SKM-1 treated with dmso at 0.1 percent for 144 hours (cell line): ENCODE measurements around the gene B9D2.
"Not testable (repeated sequence)": the region's sequence is repeated elsewhere in the genome, so short reads cannot be mapped to it uniquely, and the experiment has no call there.

Source experiments
- DNase-seq: peaks from one replicate; lab custom pipeline; 2025; ENCODE audit not compliant: unreplicated experiment; lab: John Stamatoyannopoulos, UW

B9D2 gene

GRCh38 chr19:41363753-41364523, at the start of gene B9D2:
TSS of gene B9D2 (minus strand) at chr19:41364149. CDS start at chr19:41363519, 630 bp downstream.
- peak; percentile 96 for DNase-seq

GRCh38 chr19:41412953-41413352, 49.0 kb upstream of the B9D2 start:
- no peak for DNase-seq

GRCh38 chr19:41411968-41412265, 48.0 kb upstream of the B9D2 start:
- DNase-seq: no peak

GRCh38 chr19:41411100-41411967, 47.4 kb upstream of the B9D2 start:
- DNase-seq: no peak

- DNase-seq: no peak
Observed at GRCh38 chr19:41410336-41411054, 46.5 kb upstream of the B9D2 start.

GRCh38 chr19:41409288-41409687, 45.3 kb upstream of the B9D2 start:
- no peak for DNase-seq

- not testable (repeated sequence) for DNase-seq
Observed at GRCh38 chr19:41408846-41409245, 44.9 kb upstream of the B9D2 start.

GRCh38 chr19:41408256-41408655, 44.3 kb upstream of the B9D2 start:
- peak; percentile 47 for DNase-seq

GRCh38 chr19:41407271-41407670, 43.3 kb upstream of the B9D2 start:
- peak; percentile 65 for DNase-seq

- DNase-seq: no peak
Observed at GRCh38 chr19:41405776-41406175, 41.8 kb upstream of the B9D2 start.

- DNase-seq: no peak
Observed at GRCh38 chr19:41403181-41403970, 39.4 kb upstream of the B9D2 start.

GRCh38 chr19:41402010-41402409, 38.1 kb upstream of the B9D2 start:
- no peak for DNase-seq

- no peak for DNase-seq
Observed at GRCh38 chr19:41401483-41401882, 37.5 kb upstream of the B9D2 start.

- no peak for DNase-seq
Observed at GRCh38 chr19:41399525-41399924, 35.6 kb upstream of the B9D2 start.

GRCh38 chr19:41399091-41399490, 35.1 kb upstream of the B9D2 start:
- no peak for DNase-seq

- no peak for DNase-seq
Observed at GRCh38 chr19:41398598-41398997, 34.6 kb upstream of the B9D2 start.

GRCh38 chr19:41398050-41398418, 34.1 kb upstream of the B9D2 start:
- no peak for DNase-seq

GRCh38 chr19:41397086-41398049, 33.4 kb upstream of the B9D2 start, which contains the start of the genes BCKDHA and EXOSC5:
TSS of gene BCKDHA (plus strand) at chr19:41397818. CDS start at chr19:41397828, 10 bp downstream.
TSS of gene EXOSC5 (minus strand) at chr19:41397359. CDS start at chr19:41397328, 31 bp downstream.
- peak; percentile 99 for DNase-seq

- no peak for DNase-seq
Observed at GRCh38 chr19:41395355-41395754, 31.4 kb upstream of the B9D2 start.

GRCh38 chr19:41392775-41393174, 28.8 kb upstream of the B9D2 start:
- no peak for DNase-seq
